Activated naive CD8-positive, alpha-beta T cell treated with anti-CD3 and anti-CD28 coated beads, Interleukin-2, amount 10 ng/mL, durations not matched to agents 7 days and 5 days (primary cell): ENCODE results near the gene METRN. TPM values are rescaled to one million over a fixed set of nuclear protein-coding genes. Genes with fewer than 3 reads are reported as not detected.

Experiments
- ATAC-seq: fragments of 150-1000 bp; cut with Tn5 transposase; one replicate; pipeline ENCODE4 v1.10.0; 2021; ENCODE audit warnings: low read depth, moderate library complexity
- POLR2A ChIA-PET: fragments of 350-600 bp; sonication (Branson Sonifier 250); formaldehyde crosslinking; loops from one replicate; lab custom pipeline; 2021; ENCODE audit warnings: antibody characterized with exemption; lab: Charles Lee
- DNase-seq: peaks from one replicate; pipeline ENCODE4 v3.0.0; 2021
- H3K27ac Mint-ChIP-seq: one replicate; pipeline ENCODE4 v1.8.0; 2022; ENCODE audit warnings: mild to moderate bottlenecking, mixed read lengths
- H3K27me3 Mint-ChIP-seq: one replicate; pipeline ENCODE4 v1.8.0; 2022; ENCODE audit warnings: mild to moderate bottlenecking, moderate library complexity, mixed read lengths
- H3K36me3 Mint-ChIP-seq: one replicate; pipeline ENCODE4 v1.8.0; 2021; ENCODE audit warnings: mild to moderate bottlenecking, mixed read lengths
- H3K4me1 Mint-ChIP-seq: one replicate; pipeline ENCODE4 v1.8.0; 2021; ENCODE audit warnings: mixed read lengths
- H3K4me3 Mint-ChIP-seq: one replicate; pipeline ENCODE4 v1.8.0; 2022; ENCODE audit warnings: mild to moderate bottlenecking, moderate library complexity, mixed read lengths
- H3K9me3 Mint-ChIP-seq: one replicate; pipeline ENCODE4 v1.8.0; 2021; ENCODE audit warnings: mixed read lengths
- total RNA-seq, 2 experiments: library from RNA; stranded (reverse); gene quantifications; one replicate each; pipeline ENCODE4 v1.2.3, GENCODE V29; 2021

The METRN gene
- total RNA-seq, 2 experiments from 2014 or later, result 10.0 to 12.4 TPM

GRCh38 chr16:680625-680945 lies 34.3 kb upstream of the METRN start:
- Mint-ChIP-seq H3K36me3 (peaks cover 5% of the 10 kb centered on the region), H3K4me3 (peak overlapping the region; percentile 86), H3K4me1 (peaks cover 17% of the 10 kb centered on the region), H3K9me3 (no peaks in the 10 kb centered on the region), H3K27me3 (peaks cover 3% of the 10 kb centered on the region), H3K27ac (peak overlapping the region; percentile 45)
- no peak for ATAC-seq
- POLR2A ChIA-PET, result interaction anchor here (0.6 to 4.4 kb wide), 8 partner anchors 9 to 1622 kb away, joined by 3 to 37 read pairs (median 8); partner anchors contain the start of genes ANTKMT, METTL26, RHOT2 and WDR24
- no peak for DNase-seq

DNA sequence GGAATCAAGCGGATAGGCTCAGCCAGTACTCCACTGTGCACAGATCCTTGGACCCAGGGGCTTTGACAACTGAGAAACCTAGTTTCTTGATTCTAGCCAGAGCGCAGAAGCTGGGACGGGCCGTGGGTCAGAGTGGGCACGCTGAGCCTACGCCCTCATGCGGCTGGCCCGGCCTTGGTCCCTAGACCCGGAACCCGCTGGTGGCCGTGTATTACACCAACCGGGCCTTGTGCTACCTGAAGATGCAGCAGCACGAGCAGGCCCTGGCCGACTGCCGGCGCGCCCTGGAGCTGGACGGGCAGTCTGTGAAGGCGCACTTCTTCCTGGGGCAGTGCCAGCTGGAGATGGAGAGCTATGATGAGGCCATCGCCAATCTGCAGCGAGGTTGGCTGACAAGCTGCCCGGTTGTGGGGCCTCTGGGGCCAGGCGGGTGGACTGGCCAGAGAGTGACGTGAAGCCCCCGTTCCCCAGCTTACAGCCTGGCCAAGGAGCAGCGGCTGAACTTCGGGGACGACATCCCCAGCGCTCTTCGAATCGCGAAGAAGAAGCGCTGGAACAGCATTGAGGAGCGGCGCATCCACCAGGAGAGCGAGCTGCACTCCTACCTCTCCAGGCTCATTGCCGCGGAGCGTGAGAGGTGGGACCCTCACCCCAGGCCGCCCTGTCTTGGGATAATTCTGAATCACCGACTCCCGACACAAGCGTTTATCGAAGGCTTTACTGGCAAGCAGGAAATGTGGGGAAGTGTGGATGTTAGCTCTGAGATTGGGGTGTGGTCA lies 33.8 kb upstream of the METRN start:
- H3K36me3 Mint-ChIP-seq, result peaks cover 5% of the 10 kb centered on the region
- peak overlapping the region; percentile 45 for H3K27ac Mint-ChIP-seq
- POLR2A ChIA-PET, result interaction anchor here (0.8 to 4.4 kb wide), 6 partner anchors 9 to 45 kb away, joined by 3 to 37 read pairs (median 10); partner anchors contain the start of genes ANTKMT, METTL26, RHOT2 and WDR24
- peaks cover 17% of the 10 kb centered on the region for H3K4me1 Mint-ChIP-seq
- H3K27me3 Mint-ChIP-seq, result peaks cover 3% of the 10 kb centered on the region
- no peaks in the 10 kb centered on the region for H3K9me3 Mint-ChIP-seq
- no peak for ATAC-seq
- H3K4me3 Mint-ChIP-seq, result peak overlapping the region; percentile 74
- no peak for DNase-seq

DNA sequence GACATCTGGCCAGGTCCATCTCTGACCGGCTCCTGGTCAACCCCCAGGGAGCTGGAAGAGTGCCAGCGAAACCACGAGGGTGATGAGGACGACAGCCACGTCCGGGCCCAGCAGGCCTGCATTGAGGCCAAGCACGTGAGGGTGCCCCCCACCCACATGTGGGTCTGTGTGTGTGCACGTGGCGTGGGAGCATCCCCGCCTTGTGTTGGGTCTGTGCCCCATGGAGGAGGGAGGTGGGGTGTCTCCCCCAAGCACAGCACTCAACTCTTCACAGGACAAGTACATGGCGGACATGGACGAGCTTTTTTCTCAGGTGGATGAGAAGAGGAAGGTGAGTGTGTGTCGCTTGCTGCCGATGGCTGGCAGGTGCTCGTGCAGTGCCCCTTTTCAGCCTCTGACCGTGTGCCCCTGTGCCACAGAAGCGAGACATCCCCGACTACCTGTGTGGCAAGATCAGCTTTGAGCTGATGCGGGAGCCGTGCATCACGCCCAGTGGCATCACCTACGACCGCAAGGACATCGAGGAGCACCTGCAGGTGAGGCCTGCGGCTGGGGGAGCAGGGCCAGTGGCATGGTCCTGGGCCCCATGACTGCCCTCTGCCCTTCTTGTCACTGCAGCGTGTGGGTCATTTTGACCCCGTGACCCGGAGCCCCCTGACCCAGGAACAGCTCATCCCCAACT lies 33.0 kb upstream of the METRN start:
- Mint-ChIP-seq H3K4me1 (peaks cover 17% of the 10 kb centered on the region), H3K27me3 (peaks cover 2% of the 10 kb centered on the region), H3K27ac (peak overlapping the region; percentile 12), H3K9me3 (no peaks in the 10 kb centered on the region), H3K36me3 (peaks cover 5% of the 10 kb centered on the region), H3K4me3 (peak overlapping the region; percentile 74)
- ATAC-seq (no peak), DNase-seq (no peak)
- POLR2A ChIA-PET, result interaction anchor here (2.2 to 4.4 kb wide), 3 partner anchors 8 to 46 kb away, joined by 10 to 37 read pairs (median 10); partner anchors contain the start of genes METTL26 and WDR24

- POLR2A ChIA-PET, result interaction anchor here (2.7 to 4.4 kb wide), 2 partner anchors 7 to 13 kb away, joined by 10 to 37 read pairs; partner anchors contain the start of gene WDR24
- peak overlapping the region; percentile 77 for H3K27ac Mint-ChIP-seq
- H3K36me3 Mint-ChIP-seq, result peaks cover 5% of the 10 kb centered on the region
- peaks cover 17% of the 10 kb centered on the region for H3K4me1 Mint-ChIP-seq
- H3K27me3 Mint-ChIP-seq, result no peaks in the 10 kb centered on the region
- no peak for DNase-seq
- H3K4me3 Mint-ChIP-seq, result peak overlapping the region; percentile 76
- H3K9me3 Mint-ChIP-seq, result no peaks in the 10 kb centered on the region
- ATAC-seq, result no peak
Observed at GRCh38 chr16:682493-683395, 32.2 kb upstream of the METRN start.

DNA sequence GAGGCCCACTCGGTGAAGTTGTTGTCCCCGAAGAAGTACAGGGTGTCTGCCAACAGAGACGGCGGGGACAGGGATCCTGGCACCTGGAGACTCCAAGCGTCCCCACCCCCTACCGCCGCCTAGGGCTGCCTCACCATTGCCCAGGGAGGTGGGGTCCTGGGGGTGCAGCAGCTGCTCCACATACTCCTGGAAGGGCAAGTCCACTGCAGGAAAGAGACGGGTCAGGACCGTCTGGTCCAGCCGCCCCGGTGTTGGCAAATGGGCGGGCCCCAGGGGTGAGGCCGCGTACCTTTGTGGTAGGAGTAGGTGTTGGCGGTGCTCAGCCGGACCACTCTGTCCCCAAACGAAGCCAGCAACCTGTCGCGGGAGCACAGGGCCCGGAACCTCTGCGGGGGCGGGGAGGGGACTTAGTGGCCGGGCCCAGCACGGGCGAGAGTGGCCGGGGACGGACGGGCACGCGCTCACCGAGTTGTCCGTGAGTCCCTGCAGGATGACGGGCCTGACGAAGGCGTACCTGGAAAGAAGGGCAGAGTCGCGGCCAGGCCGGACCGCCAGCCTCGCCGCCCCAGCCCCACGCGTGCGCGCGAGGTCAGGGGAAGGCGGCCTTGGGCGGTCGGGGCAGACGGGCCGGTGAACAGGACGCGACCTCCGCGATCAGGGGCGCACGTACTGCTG lies 31.4 kb upstream of the METRN start:
- POLR2A ChIA-PET, result interaction anchor here (1.0 to 1.6 kb wide), 3 partner anchors 12 to 95 kb away, joined by 4 to 11 read pairs (median 9); partner anchors contain the start of gene WDR90
- Mint-ChIP-seq H3K27ac (peak overlapping the region; percentile 77), H3K27me3 (no peaks in the 10 kb centered on the region), H3K4me1 (peaks cover 17% of the 10 kb centered on the region), H3K9me3 (no peaks in the 10 kb centered on the region), H3K36me3 (peaks cover 5% of the 10 kb centered on the region), H3K4me3 (peak overlapping the region; percentile 76)
- no peak for ATAC-seq
- no peak for DNase-seq

GRCh38 chr16:684071-684794 lies 30.7 kb upstream of the METRN start, which contains the start of gene JMJD8:
Gene JMJD8, minus strand, starts transcription at chr16:684334. Its CDS starts 15 bp downstream, at chr16:684319.
- DNase-seq, result peak; percentile 96
- Mint-ChIP-seq H3K9me3 (no peaks in the 10 kb centered on the region), H3K4me1 (peaks cover 20% of the 10 kb centered on the region), H3K27ac (peak within 1 kb of the TSS; percentile 77), H3K27me3 (no peaks in the 10 kb centered on the region), H3K36me3 (peaks cover 5% of the 10 kb centered on the region), H3K4me3 (peak within 1 kb of the TSS; percentile 76)
- ATAC-seq, result peak; percentile 65
- POLR2A ChIA-PET, result interaction anchor here (1.0 to 1.6 kb wide), 3 partner anchors 11 to 96 kb away, joined by 4 to 11 read pairs (median 9); partner anchors contain the start of gene WDR90

DNA sequence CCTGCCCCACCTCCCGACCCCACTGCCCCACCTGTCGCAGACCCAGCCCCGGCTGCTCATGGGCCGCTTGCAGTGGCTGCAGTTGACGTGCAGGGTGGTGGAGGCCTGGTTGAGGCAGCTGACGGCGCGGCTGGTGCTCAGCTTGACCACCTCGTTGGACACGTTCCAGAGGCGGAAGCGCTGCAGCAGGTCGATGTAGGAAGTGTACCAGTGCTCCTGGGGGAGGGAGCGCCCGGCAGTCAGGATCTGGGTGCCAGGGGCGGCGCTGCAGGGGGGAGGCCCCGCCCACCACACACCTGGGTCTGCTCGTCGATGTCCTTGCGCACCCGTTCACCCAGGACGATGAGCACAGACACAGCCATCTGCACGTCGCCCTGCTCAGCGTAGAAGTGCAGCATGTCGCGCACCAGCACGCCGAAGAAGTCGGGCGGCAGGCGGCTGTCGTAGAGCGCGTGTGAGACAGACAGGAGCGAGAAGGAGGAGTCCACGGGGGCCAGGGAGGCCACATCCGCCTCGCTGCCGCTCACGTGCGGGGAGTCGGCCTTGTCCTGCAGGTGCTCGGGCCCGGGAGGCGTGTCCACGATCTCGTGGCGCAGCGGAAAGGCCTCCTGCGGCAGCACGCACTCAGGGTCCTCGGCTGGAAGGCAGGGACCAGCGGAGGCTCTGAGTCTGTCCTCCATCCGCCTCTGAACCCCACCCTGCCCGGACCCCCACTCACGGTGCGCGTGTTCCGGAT lies 29.8 kb upstream of the METRN start:
- ATAC-seq, result no peak
- DNase-seq, result no peak
- no peak overlapping the region for H3K4me3 Mint-ChIP-seq
- no peaks in the 10 kb centered on the region for H3K27me3 Mint-ChIP-seq
- peaks cover 23% of the 10 kb centered on the region for H3K4me1 Mint-ChIP-seq
- no peak overlapping the region for H3K27ac Mint-ChIP-seq
- peaks cover 5% of the 10 kb centered on the region for H3K36me3 Mint-ChIP-seq
- H3K9me3 Mint-ChIP-seq, result no peaks in the 10 kb centered on the region
- POLR2A ChIA-PET, result interaction anchor here (1.2 to 1.6 kb wide), 2 partner anchors 10 to 36 kb away, joined by 9 to 11 read pairs; partner anchors contain the start of gene WDR90

GRCh38 chr16:685967-686366 lies 29.0 kb upstream of the METRN start:
- Mint-ChIP-seq H3K9me3 (no peaks in the 10 kb centered on the region), H3K36me3 (peaks cover 4% of the 10 kb centered on the region), H3K4me3 (no peak overlapping the region), H3K27ac (no peak overlapping the region), H3K27me3 (no peaks in the 10 kb centered on the region), H3K4me1 (peaks cover 24% of the 10 kb centered on the region)
- ATAC-seq (no peak), DNase-seq (no peak)
- POLR2A ChIA-PET, result interaction anchor here (0.5 to 0.8 kb wide), 2 partner anchors 27 to 55 kb away, joined by 3 to 4 read pairs; partner anchors contain the start of gene CIAO3

- POLR2A ChIA-PET, result interaction anchor here (0.5 to 0.8 kb wide), 2 partner anchors 27 to 54 kb away, joined by 3 to 4 read pairs; partner anchors contain the start of gene CIAO3
- Mint-ChIP-seq H3K27me3 (no peaks in the 10 kb centered on the region), H3K4me3 (no peak overlapping the region), H3K36me3 (peaks cover 2% of the 10 kb centered on the region), H3K9me3 (no peaks in the 10 kb centered on the region), H3K4me1 (peaks cover 18% of the 10 kb centered on the region), H3K27ac (no peak overlapping the region)
- ATAC-seq (no peak), DNase-seq (no peak)
Observed at GRCh38 chr16:686459-687260, 28.3 kb upstream of the METRN start.

DNA sequence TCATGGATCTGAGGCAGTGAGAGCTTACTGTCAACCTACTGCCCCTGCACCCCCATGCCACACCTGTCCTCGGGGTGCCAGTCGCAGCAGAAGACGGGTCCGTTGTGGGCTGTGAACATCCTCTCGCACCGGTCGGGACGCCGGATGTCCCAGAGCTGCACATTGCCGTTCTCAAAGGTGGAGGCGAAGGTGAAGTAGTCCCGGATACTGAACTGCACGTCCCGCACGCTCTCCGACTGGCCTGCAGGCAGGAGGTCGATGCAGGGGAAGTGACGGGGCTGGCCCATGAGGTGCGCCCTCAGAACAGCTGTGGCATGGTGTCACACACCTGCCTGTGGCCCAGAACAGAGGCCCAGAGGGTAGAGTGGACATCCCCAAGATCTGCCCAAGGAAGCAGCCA lies 27.4 kb upstream of the METRN start:
- Mint-ChIP-seq H3K9me3 (no peaks in the 10 kb centered on the region), H3K4me1 (peaks cover 13% of the 10 kb centered on the region), H3K4me3 (no peak overlapping the region), H3K36me3 (peaks cover 1% of the 10 kb centered on the region), H3K27me3 (peaks cover under 1% of the 10 kb centered on the region), H3K27ac (no peak overlapping the region)
- DNase-seq (no peak), ATAC-seq (no peak)
- POLR2A ChIA-PET, result no interaction called here
